ENCODE results near the gene PRKCB. TPM values are rescaled to one million over a fixed set of nuclear protein-coding genes. Genes with fewer than 3 reads are reported as not detected.
"Not testable (repeated sequence)": the region's sequence is repeated elsewhere in the genome, so short reads cannot be mapped to it uniquely, and the experiment has no call there.

The PRKCB gene
- total RNA-seq, 2 experiments from 2014 or later, result 75.8 to 82.6 TPM

GRCh38 chr16:24075931-24076716, 240.3 kb downstream of the PRKCB start:
- Mint-ChIP-seq H3K9me3 (no peaks in the 10 kb centered on the region), H3K4me1 (peaks cover 24% of the 10 kb centered on the region), H3K4me3 (no peak overlapping the region), H3K36me3 (peaks cover 7% of the 10 kb centered on the region), H3K27me3 (no peaks in the 10 kb centered on the region), H3K27ac (peak overlapping the region; percentile 37)
- DNase-seq, result no peak

GRCh38 chr16:24077292-24077691, 241.5 kb downstream of the PRKCB start:
- Mint-ChIP-seq H3K9me3 (no peaks in the 10 kb centered on the region), H3K27ac (no peak overlapping the region), H3K4me1 (peaks cover 19% of the 10 kb centered on the region)

GRCh38 chr16:24077966-24078365, 242.2 kb downstream of the PRKCB start:
- H3K4me1 Mint-ChIP-seq, result peaks cover 16% of the 10 kb centered on the region
- no peaks in the 10 kb centered on the region for H3K27me3 Mint-ChIP-seq
- no peak overlapping the region for H3K4me3 Mint-ChIP-seq
- no peaks in the 10 kb centered on the region for H3K9me3 Mint-ChIP-seq
- H3K36me3 Mint-ChIP-seq, result peaks cover 9% of the 10 kb centered on the region
- DNase-seq, result no peak
- H3K27ac Mint-ChIP-seq, result no peak overlapping the region

More at GRCh38 chr16:24077292-24077691, 241.5 kb downstream of the PRKCB start:
- Mint-ChIP-seq H3K36me3 (peaks cover 9% of the 10 kb centered on the region), H3K27me3 (no peaks in the 10 kb centered on the region), H3K4me3 (no peak overlapping the region)
- DNase-seq, result no peak

GRCh38 chr16:24085666-24086065, 249.9 kb downstream of the PRKCB start:
- DNase-seq, result no peak
- Mint-ChIP-seq H3K4me1 (peaks cover 1% of the 10 kb centered on the region), H3K4me3 (no peak overlapping the region), H3K36me3 (peaks cover 42% of the 10 kb centered on the region), H3K9me3 (peaks cover 11% of the 10 kb centered on the region), H3K27ac (no peak overlapping the region), H3K27me3 (no peaks in the 10 kb centered on the region)

GRCh38 chr16:24087891-24088410, 252.2 kb downstream of the PRKCB start:
- H3K4me1 Mint-ChIP-seq, result peaks cover 9% of the 10 kb centered on the region
- H3K27me3 Mint-ChIP-seq, result no peaks in the 10 kb centered on the region
- H3K36me3 Mint-ChIP-seq, result peaks cover 60% of the 10 kb centered on the region
- H3K27ac Mint-ChIP-seq, result no peak overlapping the region
- DNase-seq, result no peak
- no peak overlapping the region for H3K4me3 Mint-ChIP-seq
- H3K9me3 Mint-ChIP-seq, result peaks cover 18% of the 10 kb centered on the region

- DNase-seq, result no peak
- Mint-ChIP-seq H3K9me3 (peaks cover 18% of the 10 kb centered on the region), H3K4me1 (peaks cover 12% of the 10 kb centered on the region), H3K36me3 (peaks cover 62% of the 10 kb centered on the region), H3K27ac (no peak overlapping the region), H3K27me3 (no peaks in the 10 kb centered on the region), H3K4me3 (no peak overlapping the region)
Measured at GRCh38 chr16:24088767-24089166, 253.0 kb downstream of the PRKCB start.

GRCh38 chr16:24091125-24091524, 255.3 kb downstream of the PRKCB start:
- DNase-seq, result no peak
- H3K9me3 Mint-ChIP-seq, result peaks cover 18% of the 10 kb centered on the region
- H3K4me3 Mint-ChIP-seq, result no peak overlapping the region
- no peak overlapping the region for H3K27ac Mint-ChIP-seq
- no peaks in the 10 kb centered on the region for H3K27me3 Mint-ChIP-seq
- H3K36me3 Mint-ChIP-seq, result peaks cover 65% of the 10 kb centered on the region
- peaks cover 12% of the 10 kb centered on the region for H3K4me1 Mint-ChIP-seq

GRCh38 chr16:24093049-24093448, 257.3 kb downstream of the PRKCB start:
- Mint-ChIP-seq H3K36me3 (peaks cover 64% of the 10 kb centered on the region), H3K27me3 (no peaks in the 10 kb centered on the region), H3K4me1 (peaks cover 12% of the 10 kb centered on the region), H3K9me3 (peaks cover 18% of the 10 kb centered on the region), H3K27ac (no peak overlapping the region), H3K4me3 (no peak overlapping the region)
- no peak for DNase-seq

- Mint-ChIP-seq H3K4me1 (peaks cover 11% of the 10 kb centered on the region), H3K4me3 (no peak overlapping the region), H3K36me3 (peaks cover 52% of the 10 kb centered on the region), H3K27me3 (no peaks in the 10 kb centered on the region), H3K27ac (no peak overlapping the region), H3K9me3 (peaks cover 12% of the 10 kb centered on the region)
- DNase-seq, result no peak
Measured at GRCh38 chr16:24094660-24095059, 258.9 kb downstream of the PRKCB start.

- H3K27me3 Mint-ChIP-seq, result no peaks in the 10 kb centered on the region
- no peaks in the 10 kb centered on the region for H3K9me3 Mint-ChIP-seq
- no peak for DNase-seq
- H3K4me1 Mint-ChIP-seq, result no peaks in the 10 kb centered on the region
- H3K36me3 Mint-ChIP-seq, result peaks cover 41% of the 10 kb centered on the region
- H3K4me3 Mint-ChIP-seq, result no peak overlapping the region
- no peak overlapping the region for H3K27ac Mint-ChIP-seq
Measured at GRCh38 chr16:24098896-24099295, 263.1 kb downstream of the PRKCB start.

- no peaks in the 10 kb centered on the region for H3K4me1 Mint-ChIP-seq
- H3K27ac Mint-ChIP-seq, result no peak overlapping the region
- DNase-seq, result no peak
- H3K36me3 Mint-ChIP-seq, result peaks cover 42% of the 10 kb centered on the region
- H3K27me3 Mint-ChIP-seq, result no peaks in the 10 kb centered on the region
- no peaks in the 10 kb centered on the region for H3K9me3 Mint-ChIP-seq
- no peak overlapping the region for H3K4me3 Mint-ChIP-seq
Measured at GRCh38 chr16:24101431-24101830, 265.6 kb downstream of the PRKCB start.

- no peaks in the 10 kb centered on the region for H3K9me3 Mint-ChIP-seq
- no peak overlapping the region for H3K4me3 Mint-ChIP-seq
- no peak overlapping the region for H3K27ac Mint-ChIP-seq
- no peak for DNase-seq
- peaks cover 42% of the 10 kb centered on the region for H3K36me3 Mint-ChIP-seq
- no peaks in the 10 kb centered on the region for H3K4me1 Mint-ChIP-seq
- H3K27me3 Mint-ChIP-seq, result no peaks in the 10 kb centered on the region
Measured at GRCh38 chr16:24102209-24102660, 266.5 kb downstream of the PRKCB start.

GRCh38 chr16:24105471-24105870, 269.7 kb downstream of the PRKCB start:
- H3K36me3 Mint-ChIP-seq, result peaks cover 37% of the 10 kb centered on the region
- not testable (repeated sequence) for H3K9me3 Mint-ChIP-seq, H3K27me3 Mint-ChIP-seq, DNase-seq, H3K4me1 Mint-ChIP-seq, H3K27ac Mint-ChIP-seq, H3K4me3 Mint-ChIP-seq

- not testable (repeated sequence) for H3K9me3 Mint-ChIP-seq, DNase-seq, H3K27ac Mint-ChIP-seq, H3K4me1 Mint-ChIP-seq, H3K27me3 Mint-ChIP-seq, H3K4me3 Mint-ChIP-seq
- H3K36me3 Mint-ChIP-seq, result peaks cover 30% of the 10 kb centered on the region
Measured at GRCh38 chr16:24108090-24108489, 272.3 kb downstream of the PRKCB start.

- Mint-ChIP-seq H3K36me3 (peaks cover 28% of the 10 kb centered on the region), H3K4me3 (no peak overlapping the region), H3K27ac (no peak overlapping the region), H3K27me3 (no peaks in the 10 kb centered on the region), H3K9me3 (no peaks in the 10 kb centered on the region), H3K4me1 (no peaks in the 10 kb centered on the region)
- DNase-seq, result no peak
Measured at GRCh38 chr16:24111724-24112302, 276.0 kb downstream of the PRKCB start.
